HG02798 (cell line): ENCODE measurements around the gene PTCH1.
A peak's percentile ranks its signal among the peaks of the same experiment; 100 is the strongest.

Experiments
- ATAC-seq: cut with Tn5 transposase; IDR thresholded peaks from one replicate; pipeline ENCODE4 v1.9.1; 2021; ENCODE audit warnings: mild to moderate bottlenecking; ENCODE audit not compliant: unreplicated experiment, poor library complexity

The PTCH1 gene

GRCh38 chr9:95477441-95477840 is 39.3 kb downstream of the PTCH1 start:
- ATAC-seq = no peak

- no peak for ATAC-seq
Observed at GRCh38 chr9:95468791-95469190, 48.0 kb downstream of the PTCH1 start.

GRCh38 chr9:95465115-95465514 is 51.7 kb downstream of the PTCH1 start:
- ATAC-seq = no peak

- peak; percentile 7 for ATAC-seq
Observed at GRCh38 chr9:95463148-95464060, 53.4 kb downstream of the PTCH1 start.

GRCh38 chr9:95462249-95463147 is 54.3 kb downstream of the PTCH1 start:
- peak; percentile 95 for ATAC-seq

GRCh38 chr9:95461448-95462248 is 55.1 kb downstream of the PTCH1 start:
- no peak for ATAC-seq

- ATAC-seq = no peak
Observed at GRCh38 chr9:95460518-95461164, 56.1 kb downstream of the PTCH1 start.

GRCh38 chr9:95459851-95460517 is 56.8 kb downstream of the PTCH1 start:
- ATAC-seq = no peak

GRCh38 chr9:95459178-95459577 is 57.6 kb downstream of the PTCH1 start:
- ATAC-seq = no peak

GRCh38 chr9:95458666-95459065 is 58.1 kb downstream of the PTCH1 start:
- ATAC-seq = no peak

GRCh38 chr9:95457769-95458168 is 59.0 kb downstream of the PTCH1 start:
- ATAC-seq = no peak

- no peak for ATAC-seq
Observed at GRCh38 chr9:95455714-95456113, 61.1 kb downstream of the PTCH1 start.

GRCh38 chr9:95452176-95452575 is 64.6 kb downstream of the PTCH1 start:
- no peak for ATAC-seq

- no peak for ATAC-seq
Observed at GRCh38 chr9:95451065-95451426, 65.7 kb downstream of the PTCH1 start.

- ATAC-seq = no peak
Observed at GRCh38 chr9:95450171-95451064, 66.4 kb downstream of the PTCH1 start.

- ATAC-seq = no peak
Observed at GRCh38 chr9:95449016-95449415, 67.8 kb downstream of the PTCH1 start.

GRCh38 chr9:95447660-95448420 is 68.9 kb downstream of the PTCH1 start:
- no peak for ATAC-seq

- no peak for ATAC-seq
Observed at GRCh38 chr9:95446984-95447383, 69.8 kb downstream of the PTCH1 start.
